Activated CD4-positive, alpha-beta T cell treated with anti-CD3 and anti-CD28 coated beads, Interleukin-2, Interleukin-6, amounts not matched to agents 100 ng/mL and 50 ng/mL, durations not matched to agents 16 hours and 8 hours (primary cell): ENCODE measurements around the gene ZNF578.
"Not testable (repeated sequence)": the region's sequence is repeated elsewhere in the genome, so short reads cannot be mapped to it uniquely, and the experiment has no call there.

Source experiments
- DNase-seq: peaks from one replicate; pipeline ENCODE4 v3.0.0-alpha.2; 2020

Gene ZNF578

DNA sequence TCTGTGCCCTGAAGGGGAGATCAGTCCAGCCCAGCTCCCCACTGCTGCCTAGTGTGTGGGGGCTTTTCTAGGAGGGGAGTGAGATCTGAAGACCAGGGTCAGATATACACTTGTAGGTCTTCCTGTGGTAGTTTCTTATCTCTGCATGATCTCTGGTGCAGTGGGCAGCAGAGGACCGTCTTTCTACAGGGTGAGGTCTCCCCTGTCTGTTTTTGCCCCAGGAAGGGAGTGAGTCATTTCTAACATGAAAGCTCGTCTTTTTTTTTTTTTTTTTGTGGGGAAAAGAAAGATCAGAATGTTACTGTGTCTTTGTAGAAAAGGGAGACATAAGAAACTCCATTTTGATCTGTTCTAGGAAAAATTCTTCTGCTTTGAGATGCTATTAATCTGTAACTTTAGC is 65.3 kb downstream of the ZNF578 start:
- DNase-seq: no peak

DNA sequence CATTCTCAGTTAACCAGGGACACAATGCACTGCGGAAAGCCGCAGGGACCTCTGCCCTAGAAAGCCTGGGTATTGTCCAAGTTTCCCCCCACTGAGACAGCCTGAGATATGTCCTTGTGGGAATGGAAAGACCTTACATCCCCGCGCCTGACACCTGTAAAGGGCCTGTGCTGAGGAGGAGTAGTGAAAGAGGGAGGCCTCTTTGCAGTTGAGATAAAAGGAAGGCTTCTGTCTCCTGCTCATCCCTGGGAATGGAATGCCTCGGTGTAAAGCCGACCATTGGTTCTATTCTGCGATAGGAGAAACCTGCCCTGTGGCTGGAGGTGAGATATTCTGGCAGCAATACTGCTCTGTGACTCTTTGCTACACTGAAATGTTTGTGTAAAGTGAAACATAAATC is 65.8 kb downstream of the ZNF578 start:
- not testable (repeated sequence) for DNase-seq

DNA sequence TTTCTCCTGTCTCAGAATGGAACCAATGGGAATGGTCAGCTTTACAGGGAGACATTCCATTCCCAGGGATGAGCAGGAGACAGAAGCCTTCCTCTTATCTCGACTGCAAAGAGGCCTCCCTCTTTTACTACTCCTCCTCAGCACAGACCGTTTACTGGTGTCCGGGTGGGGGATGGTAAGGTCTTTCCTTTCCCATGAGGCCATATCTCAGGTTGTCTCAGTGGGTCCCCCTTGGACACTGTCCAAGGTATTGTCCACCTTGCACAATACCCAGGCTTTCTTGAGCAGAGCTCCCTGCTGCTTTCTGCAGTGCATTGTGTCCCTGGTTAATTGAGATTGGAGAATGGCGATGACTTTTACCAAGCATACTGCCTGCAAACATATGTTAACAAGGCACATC is 66.7 kb downstream of the ZNF578 start:
- no peak for DNase-seq

DNA sequence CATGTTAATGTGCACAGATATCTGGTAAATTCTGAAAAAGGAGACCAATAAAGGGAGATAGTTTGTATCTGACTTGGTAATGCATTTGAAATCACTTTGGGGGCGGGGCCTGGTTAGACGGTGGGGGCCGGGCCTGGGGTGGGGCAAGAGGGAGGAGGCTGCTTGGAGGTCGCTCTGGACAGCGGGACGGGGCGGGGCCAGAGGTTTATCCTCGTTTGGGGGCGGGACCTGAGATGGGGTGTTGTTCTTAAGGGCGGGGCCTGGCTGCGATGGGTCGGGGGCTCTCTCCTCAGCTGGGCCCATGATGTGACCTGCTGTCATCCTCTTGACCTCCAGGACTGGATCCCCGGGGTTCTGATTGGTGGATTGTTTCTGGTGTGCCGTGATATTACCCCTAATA is 69.2 kb downstream of the ZNF578 start:
- no peak for DNase-seq

DNA sequence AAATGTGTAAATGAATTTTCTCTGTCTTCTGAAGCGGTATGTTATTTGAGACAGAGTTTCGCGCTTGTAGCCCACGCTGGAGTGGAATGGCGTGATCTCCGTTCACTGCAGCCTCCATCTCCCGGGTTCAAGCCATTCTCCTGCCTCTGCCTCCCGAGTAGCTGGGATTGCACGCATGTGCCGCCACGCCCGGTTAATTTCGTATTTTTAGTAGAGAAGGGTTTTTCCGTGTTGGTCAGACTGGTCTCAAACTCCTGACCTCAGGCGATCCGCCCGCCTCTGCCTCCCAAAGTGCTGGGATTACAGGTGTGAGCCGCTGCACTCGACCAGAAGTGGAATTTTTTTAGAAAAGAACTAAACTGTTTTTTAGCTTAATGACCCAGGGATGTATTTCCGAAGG is 70.7 kb downstream of the ZNF578 start:
- DNase-seq: no peak

DNA sequence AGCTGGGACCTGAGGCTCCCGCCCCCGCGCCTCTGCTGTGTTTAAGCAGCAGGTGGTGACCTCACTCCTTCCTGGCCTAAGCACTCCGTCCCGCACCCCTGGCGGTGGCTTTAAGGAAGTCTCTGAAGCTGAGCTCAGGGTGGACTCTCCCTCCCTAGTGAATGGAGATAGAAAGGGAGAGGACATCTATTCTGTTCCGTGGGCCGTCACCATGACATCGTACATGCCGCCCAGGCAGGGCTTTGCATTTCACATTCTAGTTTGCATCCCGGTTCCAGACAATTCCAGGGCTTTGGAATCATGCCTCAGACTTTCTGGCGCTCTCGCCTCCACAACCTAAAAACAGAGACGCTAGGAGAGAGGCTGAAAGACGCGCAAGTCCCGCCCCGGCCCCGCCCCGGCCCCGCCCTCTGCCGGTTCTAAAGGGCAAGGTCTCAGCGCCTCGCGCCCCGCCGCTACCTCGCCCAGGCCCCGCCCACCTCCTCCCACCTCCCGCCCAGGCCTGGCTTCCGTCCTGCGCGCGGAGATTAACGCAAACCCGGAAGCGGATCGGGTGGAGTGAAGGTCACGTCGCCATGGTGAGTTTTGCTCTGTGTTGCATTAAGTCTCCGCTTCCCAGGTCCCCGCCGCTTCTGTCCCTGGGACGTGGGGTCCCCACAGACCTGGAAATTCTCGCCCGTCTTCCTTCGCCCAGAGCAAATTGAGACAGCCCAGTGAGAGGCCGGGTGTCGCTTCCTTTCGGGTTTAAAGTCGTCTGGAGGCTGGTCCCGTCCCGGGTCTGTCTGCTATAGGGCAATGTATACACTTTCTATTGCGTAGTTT is 74.0 kb downstream of the ZNF578 start, which contains the start of gene ZNF808:
Gene ZNF808 (plus strand): TSS at position 535 of the 822 bp plus-strand sequence. CDS start 15,617 bp downstream, outside the sequence.
- DNase-seq: peak; percentile 94

DNA sequence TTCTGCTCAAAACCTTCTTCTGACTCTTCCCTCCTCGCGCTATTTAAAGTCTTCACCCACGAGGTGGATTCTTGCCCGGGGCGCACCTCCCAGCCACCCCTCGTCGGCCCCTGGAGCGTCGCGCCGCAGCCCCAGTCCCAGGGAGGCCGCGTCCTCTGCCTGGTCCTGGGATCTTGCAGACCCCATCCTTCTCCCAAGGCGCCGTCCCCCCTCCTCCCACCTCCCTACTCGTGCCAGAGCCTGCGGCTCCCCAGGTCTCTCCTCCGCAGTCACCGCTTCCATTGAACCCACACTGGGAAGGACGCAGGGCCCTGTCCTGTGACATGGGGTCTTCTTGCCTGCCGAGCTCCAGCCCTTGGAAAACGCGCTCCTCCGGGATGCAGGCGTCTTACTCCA is 74.6 kb downstream of the ZNF578 start:
- no peak for DNase-seq

DNA sequence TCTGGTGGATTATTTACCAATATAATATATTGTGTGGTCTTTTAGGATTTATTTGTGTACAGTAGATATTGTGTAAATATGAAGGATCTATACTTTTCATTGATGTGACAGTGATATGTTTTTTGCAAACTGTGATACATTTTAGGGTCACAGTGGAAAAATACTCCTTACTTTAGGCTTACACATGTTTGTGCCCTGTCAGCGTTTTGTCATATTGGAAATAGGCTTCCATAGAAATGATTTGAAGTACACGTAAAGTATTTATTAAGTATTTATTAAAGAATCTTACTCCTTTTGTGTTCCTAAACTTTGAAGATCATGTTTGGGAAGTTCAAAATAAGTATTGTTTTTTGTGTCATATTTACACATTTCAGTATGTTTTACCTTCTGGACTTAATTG is 79.1 kb downstream of the ZNF578 start:
- no peak for DNase-seq

DNA sequence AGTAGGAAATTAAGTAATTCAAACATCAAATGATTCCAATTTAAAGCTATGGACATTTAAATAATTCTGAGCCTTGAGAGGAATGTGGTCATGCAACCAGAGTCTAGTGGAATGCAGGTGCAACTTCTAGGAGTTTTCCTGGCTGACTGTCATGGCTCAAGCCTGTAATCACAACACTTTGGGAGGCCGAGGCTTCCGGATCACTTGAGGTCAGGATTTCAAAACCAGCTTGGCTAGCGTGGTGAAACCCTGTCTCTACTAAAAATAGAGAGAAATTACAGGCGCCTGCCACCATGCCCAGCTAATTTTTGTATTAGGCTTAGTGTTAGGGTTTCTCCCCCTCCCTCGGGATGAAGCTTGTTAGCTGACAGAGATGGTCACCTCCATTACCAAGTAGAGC is 80.5 kb downstream of the ZNF578 start:
- DNase-seq: no peak

DNA sequence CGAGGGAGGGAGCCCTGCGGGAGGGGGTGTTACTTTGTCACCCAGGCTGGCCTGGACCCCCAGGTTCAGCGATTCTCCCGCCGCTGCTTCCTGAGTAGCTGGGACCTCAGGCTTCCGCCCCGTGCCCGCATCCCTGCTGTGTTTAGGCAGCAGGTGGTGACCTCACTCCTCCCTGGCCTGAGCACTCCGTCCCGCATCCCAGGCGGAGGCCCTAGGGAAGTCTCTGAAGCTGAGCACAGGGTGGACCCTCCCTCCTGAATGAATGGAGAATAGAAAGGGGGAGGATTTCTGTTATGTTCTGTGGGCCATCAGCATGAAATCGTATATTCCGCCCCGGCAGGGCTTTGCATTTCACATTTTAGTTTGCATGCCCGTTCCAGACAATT is 82.0 kb downstream of the ZNF578 start:
- not testable (repeated sequence) for DNase-seq

DNA sequence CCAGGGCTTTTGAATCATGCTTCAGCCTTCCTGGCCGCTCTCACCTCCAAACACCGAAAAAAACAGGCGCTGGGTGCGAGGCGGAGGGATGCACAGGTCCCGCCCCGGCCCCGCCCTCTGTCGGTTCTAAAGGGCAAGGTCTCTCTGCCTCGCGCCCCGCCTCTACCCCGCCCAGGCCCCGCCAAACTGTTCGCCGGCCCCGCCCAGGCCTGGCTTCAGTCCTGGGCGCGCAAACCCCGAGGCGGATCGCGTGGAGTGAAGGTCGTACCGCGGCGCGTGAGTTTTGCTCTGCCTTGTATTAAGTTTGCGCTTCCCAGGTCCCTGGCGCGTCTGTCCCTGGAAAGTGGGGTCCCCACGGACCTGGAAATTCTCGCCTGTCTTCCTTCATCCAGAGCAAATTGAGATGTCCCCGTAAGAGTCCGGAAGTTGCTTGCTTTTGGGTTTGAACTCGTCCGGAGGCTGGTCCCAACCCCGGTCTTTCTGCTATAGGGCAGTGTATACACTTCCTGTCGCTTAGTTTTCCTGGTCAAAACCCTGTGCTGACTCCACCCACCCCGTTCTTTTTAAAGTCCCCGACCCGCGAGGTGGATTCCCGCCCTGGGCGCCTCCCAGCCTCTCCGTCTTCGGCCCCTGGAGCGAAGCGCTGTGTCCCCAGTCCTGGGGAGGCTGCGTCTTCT is 82.6 kb downstream of the ZNF578 start:
- peak; percentile 89 for DNase-seq

DNA sequence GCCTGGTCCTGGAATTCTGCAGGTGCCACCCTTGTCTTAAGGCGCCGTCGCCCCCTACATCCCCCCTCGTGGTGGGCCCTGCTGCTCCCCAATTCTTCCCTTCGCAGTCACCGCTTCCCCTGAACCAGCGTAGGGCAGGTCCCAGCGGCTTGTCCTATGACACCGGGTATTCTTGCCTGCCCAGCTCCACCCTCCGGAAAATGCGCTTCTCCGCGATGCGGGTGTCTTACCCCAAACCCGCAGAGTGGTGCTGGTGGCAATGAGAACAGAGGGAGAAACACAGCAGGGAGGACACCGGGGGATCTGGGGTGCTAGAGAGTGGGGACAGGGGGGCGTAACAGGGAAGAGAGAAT is 83.1 kb downstream of the ZNF578 start:
- DNase-seq: peak; percentile 32

DNA sequence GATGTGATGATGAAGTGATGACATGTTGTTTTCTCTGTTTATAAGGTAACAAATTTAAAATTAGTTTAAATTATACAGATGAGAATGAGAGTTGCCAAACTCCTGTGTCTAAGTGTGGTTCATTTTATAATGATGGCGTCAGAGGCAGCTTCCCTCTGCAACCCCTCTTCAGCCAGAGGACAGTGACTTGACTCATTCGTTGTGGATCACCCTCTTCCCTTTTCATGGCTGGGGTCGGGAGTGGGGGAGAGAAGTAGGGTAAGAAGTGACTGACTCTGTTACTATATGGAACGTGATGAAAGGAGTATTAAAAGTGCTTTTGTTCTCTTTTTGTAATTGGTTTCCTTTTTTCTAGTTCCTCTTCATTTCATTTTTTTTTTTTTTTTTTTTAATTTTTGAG is 85.5 kb downstream of the ZNF578 start:
- not testable (repeated sequence) for DNase-seq

DNA sequence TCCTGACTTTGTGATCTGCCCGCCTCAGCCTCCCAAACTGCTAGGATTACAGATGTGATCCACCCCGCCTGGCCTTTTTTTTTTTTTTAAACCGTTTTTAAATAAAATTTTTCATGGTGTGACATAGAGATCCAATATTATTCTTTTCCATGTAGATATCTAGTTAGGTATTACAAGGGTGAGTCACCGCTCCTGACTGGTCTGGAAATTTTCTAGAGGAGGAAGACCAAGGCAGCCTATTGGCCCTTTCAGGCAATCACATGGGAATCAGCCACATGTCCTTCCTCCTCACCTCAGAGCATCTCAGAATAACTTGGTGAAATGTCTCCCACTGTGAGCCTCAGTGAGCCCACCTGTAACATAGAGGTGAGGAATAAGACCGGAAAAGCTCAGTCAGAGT is 87.8 kb downstream of the ZNF578 start:
- DNase-seq: not testable (repeated sequence)

DNA sequence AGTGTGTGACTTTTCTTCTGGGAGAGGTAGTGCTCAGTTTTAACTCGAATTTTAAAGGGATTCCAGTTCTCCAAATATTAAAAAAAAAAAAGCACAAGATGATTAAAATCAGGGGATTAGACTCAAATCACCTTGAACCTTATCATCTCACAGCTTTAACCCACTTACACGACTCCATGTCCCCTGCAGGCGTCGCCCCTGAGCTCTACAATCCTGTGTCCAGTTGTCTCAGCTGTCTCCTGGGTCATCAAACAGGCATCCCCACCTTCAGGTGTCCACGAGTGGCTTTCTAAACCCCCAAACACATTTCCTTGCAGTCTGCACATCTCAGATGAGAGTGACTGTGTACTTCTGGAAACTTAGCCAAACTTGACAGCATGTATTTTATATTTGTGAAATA is 88.3 kb downstream of the ZNF578 start:
- DNase-seq: no peak

DNA sequence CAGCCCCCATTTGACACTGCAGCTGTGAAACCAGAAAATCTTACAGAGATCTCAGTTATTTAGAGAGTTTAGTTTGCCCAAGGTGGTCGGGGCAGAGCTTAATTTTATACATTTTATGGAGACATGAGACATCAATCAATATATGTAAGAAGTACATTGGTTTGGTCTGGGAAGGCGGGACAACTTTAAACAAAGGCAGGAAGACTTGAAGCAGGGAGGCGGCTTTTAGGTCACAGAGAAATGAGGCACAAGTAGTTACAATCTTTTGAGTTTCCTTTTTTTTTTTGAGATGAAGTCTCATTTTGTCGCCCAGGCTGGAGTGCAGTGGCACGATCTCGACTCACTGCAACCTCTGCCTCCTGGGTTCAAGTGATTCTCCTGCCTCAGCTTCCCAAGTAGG is 89.2 kb downstream of the ZNF578 start:
- not testable (repeated sequence) for DNase-seq

DNA sequence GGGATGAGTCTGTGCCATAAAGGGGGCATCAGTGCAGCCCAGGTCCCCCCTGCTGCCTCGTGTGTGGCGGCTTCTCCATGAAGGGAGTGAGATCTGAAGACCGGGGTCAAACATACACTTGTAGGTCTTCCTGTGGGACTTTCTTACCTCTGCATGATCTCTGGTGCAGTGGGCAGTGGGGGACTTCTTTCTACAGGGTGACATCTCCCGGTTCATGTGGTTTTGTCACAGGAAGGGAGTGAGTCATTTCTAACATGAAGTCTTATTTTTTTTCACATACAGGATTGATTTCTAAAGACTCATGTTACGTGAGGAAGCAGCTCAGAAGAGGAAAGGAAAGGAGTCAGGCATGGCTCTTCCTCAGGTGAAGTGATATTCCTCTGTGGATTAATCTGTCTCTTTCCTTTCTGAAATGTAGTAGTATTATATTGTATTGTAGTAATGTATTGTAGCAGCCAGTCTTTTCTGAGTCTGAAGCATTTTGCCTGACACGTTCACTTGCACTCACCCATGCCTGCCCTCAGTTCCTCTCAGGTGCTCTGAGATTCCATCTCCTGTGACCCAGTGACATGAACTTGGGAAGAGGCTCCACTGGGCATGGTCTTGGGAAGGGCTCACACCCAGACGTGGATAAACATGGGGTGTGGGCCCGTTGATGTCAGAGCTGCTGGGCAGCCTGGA is 89.8 kb downstream of the ZNF578 start:
- peak; percentile 66 for DNase-seq

DNA sequence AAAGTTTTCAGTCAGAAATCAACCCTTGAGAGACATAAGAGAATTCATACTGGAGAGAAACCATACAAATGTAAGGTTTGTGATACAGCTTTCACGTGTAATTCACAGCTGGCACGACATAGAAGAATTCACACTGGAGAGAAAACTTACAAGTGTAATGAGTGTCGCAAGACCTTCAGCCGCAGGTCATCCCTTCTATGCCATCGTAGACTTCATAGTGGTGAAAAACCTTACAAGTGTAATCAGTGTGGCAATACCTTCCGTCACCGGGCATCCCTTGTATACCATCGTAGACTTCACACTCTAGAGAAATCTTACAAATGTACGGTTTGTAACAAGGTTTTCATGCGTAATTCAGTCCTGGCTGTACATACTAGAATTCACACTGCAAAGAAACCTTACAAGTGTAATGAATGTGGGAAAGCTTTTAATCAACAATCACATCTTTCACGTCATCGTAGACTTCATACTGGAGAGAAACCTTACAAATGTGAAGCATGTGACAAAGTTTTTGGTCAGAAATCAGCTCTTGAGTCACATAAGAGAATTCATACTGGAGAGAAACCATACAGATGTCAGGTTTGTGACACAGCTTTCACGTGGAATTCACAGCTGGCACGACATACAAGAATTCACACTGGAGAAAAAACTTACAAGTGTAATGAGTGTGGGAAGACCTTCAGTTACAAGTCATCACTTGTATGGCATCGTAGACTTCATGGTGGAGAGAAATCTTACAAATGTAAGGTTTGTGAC is 101.0 kb downstream of the ZNF578 start:
- no peak for DNase-seq

DNA sequence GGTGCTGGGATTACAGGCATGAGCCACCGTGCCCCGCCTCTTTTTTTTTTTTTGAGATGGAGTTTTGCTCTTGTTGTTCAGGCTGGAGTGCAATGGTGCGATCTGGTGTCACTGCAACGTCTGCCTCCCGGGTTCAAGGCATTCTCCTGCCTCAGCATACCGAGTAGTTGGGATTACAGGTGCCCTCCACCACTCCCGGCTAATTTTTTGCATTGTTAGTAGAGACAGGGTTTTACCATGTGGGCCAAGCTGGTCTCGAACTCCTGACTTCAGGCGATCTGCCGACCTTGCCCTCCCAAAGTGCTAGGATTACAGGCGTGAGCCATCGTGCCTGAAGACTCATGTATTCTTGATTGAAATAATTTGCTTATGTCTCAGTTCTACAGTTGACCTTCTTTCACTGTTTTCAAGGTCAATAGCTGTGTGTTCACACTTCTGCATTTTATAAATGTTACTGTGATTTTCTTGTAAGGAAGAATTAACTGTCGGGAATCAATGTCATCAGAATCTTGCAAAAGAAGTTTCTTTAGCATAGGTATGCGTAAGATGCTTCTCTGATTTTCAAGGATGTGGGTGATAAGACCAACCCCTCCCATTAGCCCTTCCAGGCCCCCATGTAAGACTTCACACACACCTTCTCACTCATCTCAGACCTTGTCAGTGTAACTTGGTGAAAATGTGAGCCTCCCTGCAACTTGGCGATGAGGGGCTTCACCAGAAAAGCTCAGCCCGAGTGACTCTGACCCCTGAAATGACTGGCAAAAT is 104.1 kb downstream of the ZNF578 start:
- DNase-seq: no peak

DNA sequence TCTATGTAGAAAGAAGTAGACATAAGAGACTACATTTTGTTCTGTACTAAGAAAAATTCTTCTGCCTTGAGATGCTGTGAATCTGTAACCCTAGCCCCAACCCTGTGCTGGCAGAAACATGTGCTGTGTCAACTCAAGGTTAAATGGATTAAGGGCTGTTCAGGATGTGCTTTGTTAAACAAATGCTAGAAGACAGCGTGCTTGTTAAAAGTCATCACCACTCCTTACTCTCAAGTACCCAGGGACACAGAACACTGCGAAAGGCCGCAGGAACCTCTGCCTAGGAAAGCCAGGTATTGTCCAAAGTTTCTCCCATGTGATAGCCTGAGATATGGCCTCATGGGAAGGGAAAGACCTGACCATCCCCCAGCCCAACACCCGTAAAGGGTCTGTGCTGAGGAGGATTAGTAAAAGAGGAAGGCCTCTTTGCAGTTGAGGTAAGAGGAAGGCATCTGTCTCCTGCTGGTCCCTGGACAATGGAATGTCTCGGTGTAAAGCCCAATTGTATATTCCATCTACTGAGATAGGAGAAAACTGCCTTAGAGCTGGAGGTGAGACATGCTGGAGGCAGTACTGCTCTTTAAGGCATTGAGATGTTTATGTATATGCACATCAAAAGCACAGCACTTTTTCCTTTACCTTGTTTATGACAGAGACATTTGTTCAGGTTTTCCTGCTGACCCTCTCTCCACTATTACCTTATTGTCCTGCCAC is 105.5 kb downstream of the ZNF578 start:
- DNase-seq: not testable (repeated sequence)

DNA sequence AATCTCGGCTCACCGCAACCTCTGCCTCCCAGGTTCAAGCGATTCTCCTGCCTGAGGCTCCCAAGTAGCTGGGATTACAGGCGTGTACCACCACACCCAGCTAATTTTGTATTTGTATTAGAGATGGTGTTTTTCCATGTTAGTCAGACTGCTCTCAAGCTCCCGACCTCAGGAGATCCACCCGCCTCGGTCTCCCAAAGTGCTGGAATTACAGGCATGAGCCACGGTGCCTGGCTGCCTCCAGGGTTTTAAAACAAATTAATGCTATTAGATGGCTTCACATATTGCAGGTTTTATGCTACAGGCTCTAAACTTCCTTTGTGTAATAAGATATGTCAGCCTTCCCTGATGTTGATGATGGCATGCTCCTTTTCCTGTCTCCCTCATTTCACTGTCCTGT is 108.3 kb downstream of the ZNF578 start:
- not testable (repeated sequence) for DNase-seq
